ENCODE measurements around the gene SIRT3. TPM values are rescaled to one million over a fixed set of nuclear protein-coding genes. Genes with fewer than 3 reads are reported as not detected.

The SIRT3 gene
- total and polyA plus RNA-seq, 2 donors (not counting 1 experiment from before 2014, with no cell fraction given): 8.8 to 11.0 TPM

- Histone ChIP-seq H3K9me3 (ENCODE audit: control insufficient read depth, insufficient read depth, low read depth, low read length) (no peaks in the 10 kb centered on the region), H3K79me2 (ENCODE audit: control insufficient read depth, insufficient read depth, low read length) (peaks cover 16% of the 10 kb centered on the region), H3K27ac (ENCODE audit: insufficient read depth, low read length) (no peak overlapping the region), H4K20me1 (ENCODE audit: control insufficient read depth, extremely low read depth, insufficient read depth, low read length) (no peaks in the 10 kb centered on the region), H3K9ac (ENCODE audit: insufficient read depth, low read length) (no peak overlapping the region), H3K27me3 (ENCODE audit: control insufficient read depth, insufficient read depth, low read length) (no peaks in the 10 kb centered on the region), H3K4me2 (ENCODE audit: extremely low read depth, insufficient read depth, low read length) (no peak overlapping the region), H2AFZ (ENCODE audit: low read length) (no peak overlapping the region), H3K36me3 (ENCODE audit: control insufficient read depth, insufficient read depth, low read length) (peaks cover 36% of the 10 kb centered on the region), H3K4me3 (replicated peaks in 1 of 4; ENCODE audit: control extremely low read depth in 1 of 4, insufficient read depth in 1 of 4, low read depth in 3 of 4, low read length in 4 of 4) (no peak overlapping the region), H3K4me1 (ENCODE audit: control insufficient read depth, extremely low read depth, insufficient read depth, low read length) (peaks cover 6% of the 10 kb centered on the region)
- TF ChIP-seq, protein P1, sequence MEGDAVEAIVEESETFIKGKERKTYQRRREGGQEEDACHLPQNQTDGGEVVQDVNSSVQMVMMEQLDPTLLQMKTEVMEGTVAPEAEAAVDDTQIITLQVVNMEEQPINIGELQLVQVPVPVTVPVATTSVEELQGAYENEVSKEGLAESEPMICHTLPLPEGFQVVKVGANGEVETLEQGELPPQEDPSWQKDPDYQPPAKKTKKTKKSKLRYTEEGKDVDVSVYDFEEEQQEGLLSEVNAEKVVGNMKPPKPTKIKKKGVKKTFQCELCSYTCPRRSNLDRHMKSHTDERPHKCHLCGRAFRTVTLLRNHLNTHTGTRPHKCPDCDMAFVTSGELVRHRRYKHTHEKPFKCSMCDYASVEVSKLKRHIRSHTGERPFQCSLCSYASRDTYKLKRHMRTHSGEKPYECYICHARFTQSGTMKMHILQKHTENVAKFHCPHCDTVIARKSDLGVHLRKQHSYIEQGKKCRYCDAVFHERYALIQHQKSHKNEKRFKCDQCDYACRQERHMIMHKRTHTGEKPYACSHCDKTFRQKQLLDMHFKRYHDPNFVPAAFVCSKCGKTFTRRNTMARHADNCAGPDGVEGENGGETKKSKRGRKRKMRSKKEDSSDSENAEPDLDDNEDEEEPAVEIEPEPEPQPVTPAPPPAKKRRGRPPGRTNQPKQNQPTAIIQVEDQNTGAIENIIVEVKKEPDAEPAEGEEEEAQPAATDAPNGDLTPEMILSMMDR (conservative IDR thresholded peaks at IDR 0.05 in 1 of 2, IDR thresholded peaks at IDR 0.05 in 1 of 2; ENCODE audit: low read depth in 1 of 2, low read length in 2 of 2): no peak
- TF ChIP-seq EZH2 (IDR thresholded peaks at IDR 0.05; ENCODE audit: low read length, missing control alignments): no peak
- DNase-seq (ENCODE audit: low read depth in 2 of 2): no peak
These were observed 20.5 kb downstream of the SIRT3 start for GRCh38 chr11:215581-216037.

- Histone ChIP-seq H4K20me1 (ENCODE audit: control insufficient read depth, extremely low read depth, insufficient read depth, low read length) (no peaks in the 10 kb centered on the region), H3K36me3 (ENCODE audit: control insufficient read depth, insufficient read depth, low read length) (peaks cover 44% of the 10 kb centered on the region), H2AFZ (ENCODE audit: low read length) (no peak overlapping the region), H3K4me1 (ENCODE audit: control insufficient read depth, extremely low read depth, insufficient read depth, low read length) (peaks cover 18% of the 10 kb centered on the region), H3K9me3 (ENCODE audit: control insufficient read depth, insufficient read depth, low read depth, low read length) (no peaks in the 10 kb centered on the region), H3K9ac (ENCODE audit: insufficient read depth, low read length) (no peak overlapping the region), H3K27ac (ENCODE audit: insufficient read depth, low read length) (no peak overlapping the region), H3K27me3 (ENCODE audit: control insufficient read depth, insufficient read depth, low read length) (no peaks in the 10 kb centered on the region), H3K79me2 (ENCODE audit: control insufficient read depth, insufficient read depth, low read length) (peaks cover 31% of the 10 kb centered on the region), H3K4me2 (ENCODE audit: extremely low read depth, insufficient read depth, low read length) (no peak overlapping the region), H3K4me3 (replicated peaks in 1 of 4; ENCODE audit: control extremely low read depth in 1 of 4, insufficient read depth in 1 of 4, low read depth in 3 of 4, low read length in 4 of 4) (no peak overlapping the region)
- TF ChIP-seq, protein P1 (conservative IDR thresholded peaks at IDR 0.05 in 1 of 2, IDR thresholded peaks at IDR 0.05 in 1 of 2; ENCODE audit: low read depth in 1 of 2, low read length in 2 of 2): no peak
- no peak for TF ChIP-seq EZH2 (IDR thresholded peaks at IDR 0.05; ENCODE audit: low read length, missing control alignments)
- DNase-seq (ENCODE audit: low read depth in 2 of 2): no peak
These were observed 22.1 kb downstream of the SIRT3 start for GRCh38 chr11:214083-214482.

GRCh38 chr11:213111-213510, 23.0 kb downstream of the SIRT3 start:
- Histone ChIP-seq H3K4me2 (ENCODE audit: extremely low read depth, insufficient read depth, low read length) (no peak overlapping the region), H3K9me3 (ENCODE audit: control insufficient read depth, insufficient read depth, low read depth, low read length) (no peaks in the 10 kb centered on the region), H3K36me3 (ENCODE audit: control insufficient read depth, insufficient read depth, low read length) (peaks cover 44% of the 10 kb centered on the region), H2AFZ (ENCODE audit: low read length) (no peak overlapping the region), H3K9ac (ENCODE audit: insufficient read depth, low read length) (no peak overlapping the region), H4K20me1 (ENCODE audit: control insufficient read depth, extremely low read depth, insufficient read depth, low read length) (no peaks in the 10 kb centered on the region), H3K4me1 (ENCODE audit: control insufficient read depth, extremely low read depth, insufficient read depth, low read length) (peaks cover 18% of the 10 kb centered on the region), H3K79me2 (ENCODE audit: control insufficient read depth, insufficient read depth, low read length) (peaks cover 37% of the 10 kb centered on the region), H3K4me3 (replicated peaks in 1 of 4; ENCODE audit: control extremely low read depth in 1 of 4, insufficient read depth in 1 of 4, low read depth in 3 of 4, low read length in 4 of 4) (no peak overlapping the region), H3K27me3 (ENCODE audit: control insufficient read depth, insufficient read depth, low read length) (no peaks in the 10 kb centered on the region), H3K27ac (ENCODE audit: insufficient read depth, low read length) (no peak overlapping the region)
- TF ChIP-seq, protein P1 (conservative IDR thresholded peaks at IDR 0.05 in 1 of 2, IDR thresholded peaks at IDR 0.05 in 1 of 2; ENCODE audit: low read depth in 1 of 2, low read length in 2 of 2): no peak
- TF ChIP-seq EZH2 (IDR thresholded peaks at IDR 0.05; ENCODE audit: low read length, missing control alignments): no peak
- DNase-seq (ENCODE audit: low read depth in 2 of 2): no peak
